ENCODE measurements around the gene SYT2. TPM values are rescaled to one million over a fixed set of nuclear protein-coding genes. Genes with fewer than 3 reads are reported as not detected.

Gene SYT2
- total RNA-seq, 1 donor from 2014 or later, result 3.1 TPM

- no peak for TF ChIP-seq CTCF (IDR thresholded peaks at IDR 0.05; ENCODE audit: unreplicated experiment)
- Mint-ChIP-seq H3K27ac (no peak overlapping the region), H3K27me3 (ENCODE audit: low read depth) (peaks cover 89% of the 10 kb centered on the region), H3K4me3 (peak overlapping the region; percentile 68), H3K9me3 (no peaks in the 10 kb centered on the region), H3K4me1 (peaks cover 9% of the 10 kb centered on the region), H3K36me3 (no peaks in the 10 kb centered on the region)
- no peak for DNase-seq (ENCODE audit: low spot score in 2 of 2, unreplicated experiment in 2 of 2)
Measured at GRCh38 chr1:202709276-202710041, 795 bp downstream of the SYT2 start.

GRCh38 chr1:202708456-202709275, 1.6 kb downstream of the SYT2 start:
- H3K4me3 Mint-ChIP-seq, result peak overlapping the region; percentile 68
- TF ChIP-seq CTCF (IDR thresholded peaks at IDR 0.05; ENCODE audit: unreplicated experiment), result no peak
- H3K36me3 Mint-ChIP-seq, result no peaks in the 10 kb centered on the region
- peaks cover 94% of the 10 kb centered on the region for H3K27me3 Mint-ChIP-seq (ENCODE audit: low read depth)
- no peak overlapping the region for H3K27ac Mint-ChIP-seq
- H3K9me3 Mint-ChIP-seq, result no peaks in the 10 kb centered on the region
- no peak for DNase-seq (ENCODE audit: low spot score in 2 of 2, unreplicated experiment in 2 of 2)
- peaks cover 9% of the 10 kb centered on the region for H3K4me1 Mint-ChIP-seq

GRCh38 chr1:202706851-202707250, 3.4 kb downstream of the SYT2 start:
- no peak for TF ChIP-seq CTCF (IDR thresholded peaks at IDR 0.05; ENCODE audit: unreplicated experiment)
- H3K4me1 Mint-ChIP-seq, result peaks cover 9% of the 10 kb centered on the region
- peaks cover 97% of the 10 kb centered on the region for H3K27me3 Mint-ChIP-seq (ENCODE audit: low read depth)
- no peaks in the 10 kb centered on the region for H3K36me3 Mint-ChIP-seq
- H3K27ac Mint-ChIP-seq, result no peak overlapping the region
- no peak overlapping the region for H3K4me3 Mint-ChIP-seq
- H3K9me3 Mint-ChIP-seq, result no peaks in the 10 kb centered on the region
- DNase-seq (ENCODE audit: low spot score in 2 of 2, unreplicated experiment in 2 of 2), result no peak

- Mint-ChIP-seq H3K9me3 (no peaks in the 10 kb centered on the region), H3K27me3 (ENCODE audit: low read depth) (peaks cover 96% of the 10 kb centered on the region), H3K4me3 (no peak overlapping the region), H3K4me1 (peaks cover 4% of the 10 kb centered on the region), H3K36me3 (no peaks in the 10 kb centered on the region), H3K27ac (no peak overlapping the region)
- DNase-seq (ENCODE audit: low spot score in 2 of 2, unreplicated experiment in 2 of 2), result no peak
- TF ChIP-seq CTCF (IDR thresholded peaks at IDR 0.05; ENCODE audit: unreplicated experiment), result no peak
Measured at GRCh38 chr1:202704601-202705000, 5.7 kb downstream of the SYT2 start.

- Mint-ChIP-seq H3K9me3 (no peaks in the 10 kb centered on the region), H3K27ac (no peak overlapping the region), H3K27me3 (ENCODE audit: low read depth) (peaks cover 93% of the 10 kb centered on the region), H3K4me3 (no peak overlapping the region), H3K4me1 (no peaks in the 10 kb centered on the region), H3K36me3 (no peaks in the 10 kb centered on the region)
- no peak for TF ChIP-seq CTCF (IDR thresholded peaks at IDR 0.05; ENCODE audit: unreplicated experiment)
- no peak for DNase-seq (ENCODE audit: low spot score in 2 of 2, unreplicated experiment in 2 of 2)
Measured at GRCh38 chr1:202703191-202703590, 7.1 kb downstream of the SYT2 start.
